B cell (primary cell): ENCODE results near the gene ADAMTS16.

Experiments
- EZH2 ChIP-seq: IDR thresholded peaks from 2 replicates; pipeline ENCODE4 v1.6.1; 2012; ENCODE audit warnings: borderline replicate concordance, low read depth, mild to moderate bottlenecking, moderate library complexity, low read length; ENCODE audit not compliant: insufficient read depth, poor library complexity, severe bottlenecking
- TF ChIP-seq, protein P1 (sequence below): fragments of 200-600 bp; IDR thresholded peaks from one replicate; pipeline ENCODE4 v1.8.0; 2022; ENCODE audit warnings: antibody characterized with exemption, mild to moderate bottlenecking

DNA sequence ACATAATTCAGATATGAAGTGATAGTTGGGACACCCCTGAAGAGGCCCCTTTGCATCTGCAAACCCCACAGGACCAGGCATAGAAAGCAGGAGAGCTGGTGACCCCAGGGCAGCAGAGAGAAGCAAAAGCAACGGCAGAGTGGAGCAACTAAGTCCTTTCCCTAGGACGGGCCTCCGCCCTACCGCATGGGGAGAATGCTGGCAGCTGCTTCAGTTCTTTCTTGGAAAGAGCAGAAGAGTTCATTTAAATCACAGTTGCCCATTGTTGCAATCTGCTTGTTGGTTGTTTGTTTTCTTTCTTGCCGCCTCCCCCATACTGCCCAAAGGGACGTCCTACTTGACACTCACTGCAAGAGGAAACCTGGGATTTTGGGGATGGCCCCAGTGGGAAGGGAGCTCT is 126.2 kb downstream of the ADAMTS16 start:
- TF ChIP-seq, protein P1, sequence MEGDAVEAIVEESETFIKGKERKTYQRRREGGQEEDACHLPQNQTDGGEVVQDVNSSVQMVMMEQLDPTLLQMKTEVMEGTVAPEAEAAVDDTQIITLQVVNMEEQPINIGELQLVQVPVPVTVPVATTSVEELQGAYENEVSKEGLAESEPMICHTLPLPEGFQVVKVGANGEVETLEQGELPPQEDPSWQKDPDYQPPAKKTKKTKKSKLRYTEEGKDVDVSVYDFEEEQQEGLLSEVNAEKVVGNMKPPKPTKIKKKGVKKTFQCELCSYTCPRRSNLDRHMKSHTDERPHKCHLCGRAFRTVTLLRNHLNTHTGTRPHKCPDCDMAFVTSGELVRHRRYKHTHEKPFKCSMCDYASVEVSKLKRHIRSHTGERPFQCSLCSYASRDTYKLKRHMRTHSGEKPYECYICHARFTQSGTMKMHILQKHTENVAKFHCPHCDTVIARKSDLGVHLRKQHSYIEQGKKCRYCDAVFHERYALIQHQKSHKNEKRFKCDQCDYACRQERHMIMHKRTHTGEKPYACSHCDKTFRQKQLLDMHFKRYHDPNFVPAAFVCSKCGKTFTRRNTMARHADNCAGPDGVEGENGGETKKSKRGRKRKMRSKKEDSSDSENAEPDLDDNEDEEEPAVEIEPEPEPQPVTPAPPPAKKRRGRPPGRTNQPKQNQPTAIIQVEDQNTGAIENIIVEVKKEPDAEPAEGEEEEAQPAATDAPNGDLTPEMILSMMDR, result no peak
- TF ChIP-seq EZH2, result no peak
